Suprapubic skin (tissue), 4 donors: ENCODE measurements around the gene INPP4B. TPM values are rescaled to one million over a fixed set of nuclear protein-coding genes. Genes with fewer than 3 reads are reported as not detected.

Experiments
- DNase-seq, 2 donors: peaks; one replicate each; pipeline ENCODE4 v3.0.0-alpha.2; 2019; ENCODE audit warnings: low spot score in 2 of 2
- H3K27ac ChIP-seq: fragments of 200-600 bp; sonication (generic); one replicate; pipeline ENCODE4 v1.5.1; 2019
- H3K27me3 ChIP-seq: fragments of 200-600 bp; sonication (generic); one replicate; pipeline ENCODE4 v1.5.1; 2019
- H3K36me3 ChIP-seq: fragments of 200-600 bp; sonication (generic); one replicate; pipeline ENCODE4 v1.5.1; 2019
- H3K4me1 ChIP-seq: fragments of 200-600 bp; sonication (generic); one replicate; pipeline ENCODE4 v1.5.1; 2019
- H3K4me3 ChIP-seq: fragments of 200-600 bp; sonication (generic); one replicate; pipeline ENCODE4 v1.5.1; 2019; ENCODE audit warnings: mild to moderate bottlenecking
- H3K9me3 ChIP-seq: fragments of 200-600 bp; sonication (generic); one replicate; pipeline ENCODE4 v1.5.1; 2019
- CTCF ChIP-seq, 2 donors: fragments of 200-600 bp in 1 of 2; fragments of 450-650 bp in 1 of 2; sonication (generic) in 1 of 2; IDR thresholded peaks; one replicate each; pipeline ENCODE4 v1.5.1; 2016 to 2019; ENCODE audit warnings: antibody characterized with exemption in 2 of 2, mild to moderate bottlenecking in 1 of 2, moderate library complexity in 1 of 2
- EP300 ChIP-seq: sonication (generic); formaldehyde crosslinking; IDR thresholded peaks from one replicate; pipeline ENCODE4 v1.6.1; 2017; ENCODE audit warnings: antibody characterized with exemption
- POLR2A ChIP-seq, 2 donors: fragments of 450-650 bp; IDR thresholded peaks; one replicate each; pipeline ENCODE4 v1.6.1; 2017; ENCODE audit warnings: antibody characterized with exemption in 2 of 2, mild to moderate bottlenecking in 2 of 2, moderate library complexity in 2 of 2
- POLR2AphosphoS5 ChIP-seq, 3 donors: sonication (generic); formaldehyde crosslinking; IDR thresholded peaks; one replicate each; pipeline ENCODE4 v1.6.1; 2017; ENCODE audit warnings: antibody characterized with exemption in 3 of 3
- whole genome bisulfite sequencing: methylation state at CpG from one replicate; pipeline ENCODE4 v1.1.5; 2018; 5-methylcytosine and 5-hydroxymethylcytosine counted together
- total RNA-seq, 4 donors: library from RNA; depleted of rRNA; stranded (reverse); fragments of >200 nt; gene quantifications; one replicate each; pipeline ENCODE4 v1.1.0, GENCODE V29; 2016

INPP4B gene
- total RNA-seq, 4 donors from 2014 or later = 12.4 to 27.4 (median 17.4) TPM

GRCh38 chr4:142881331-142881730 lies 35.2 kb upstream of the INPP4B start:
- TF ChIP-seq POLR2AphosphoS5 (IDR thresholded peaks at IDR 0.05) (no peak), CTCF (IDR thresholded peaks at IDR 0.05) (no peak), POLR2A (IDR thresholded peaks at IDR 0.05) (no peak), EP300 (no peak)
- H3K4me3 ChIP-seq = no peak overlapping the region
- no peaks in the 10 kb centered on the region for H3K4me1 ChIP-seq
- DNase-seq = no peak
- H3K27ac ChIP-seq = no peak overlapping the region
- WGBS = 56% methylated on average over 2 of the region's 2 CpGs
- no peaks in the 10 kb centered on the region for H3K9me3 ChIP-seq
- H3K27me3 ChIP-seq = no peaks in the 10 kb centered on the region
- H3K36me3 ChIP-seq = no peaks in the 10 kb centered on the region

DNA sequence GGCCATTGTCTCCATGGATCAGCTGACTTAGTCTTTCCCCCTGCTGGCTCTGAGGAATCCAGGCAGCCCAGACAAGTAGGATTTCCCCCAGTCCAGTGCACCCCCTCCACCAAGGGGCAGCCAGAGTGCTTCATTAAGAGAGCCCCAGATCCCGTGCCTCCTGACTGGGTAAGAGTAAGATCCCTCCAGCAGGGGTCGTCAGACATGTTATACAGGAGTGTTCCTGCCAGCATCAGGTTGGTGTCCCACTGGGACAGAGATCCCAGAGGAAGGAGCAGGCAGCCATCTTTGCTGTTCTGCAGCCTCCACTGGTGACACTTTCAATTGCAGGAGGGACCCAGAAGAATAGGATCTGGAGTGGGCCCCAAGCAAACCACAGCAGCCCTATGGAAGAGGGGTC lies 29.0 kb upstream of the INPP4B start:
- no peaks in the 10 kb centered on the region for H3K9me3 ChIP-seq
- WGBS = 83% methylated on average over 2 of the region's 2 CpGs
- no peaks in the 10 kb centered on the region for H3K4me1 ChIP-seq
- TF ChIP-seq EP300 = no peak
- no peak for TF ChIP-seq CTCF (IDR thresholded peaks at IDR 0.05)
- TF ChIP-seq POLR2A (IDR thresholded peaks at IDR 0.05) = no peak
- TF ChIP-seq POLR2AphosphoS5 (IDR thresholded peaks at IDR 0.05) = no peak
- no peaks in the 10 kb centered on the region for H3K36me3 ChIP-seq
- H3K27ac ChIP-seq = no peak overlapping the region
- H3K27me3 ChIP-seq = no peaks in the 10 kb centered on the region
- DNase-seq = no peak
- no peak overlapping the region for H3K4me3 ChIP-seq

DNA sequence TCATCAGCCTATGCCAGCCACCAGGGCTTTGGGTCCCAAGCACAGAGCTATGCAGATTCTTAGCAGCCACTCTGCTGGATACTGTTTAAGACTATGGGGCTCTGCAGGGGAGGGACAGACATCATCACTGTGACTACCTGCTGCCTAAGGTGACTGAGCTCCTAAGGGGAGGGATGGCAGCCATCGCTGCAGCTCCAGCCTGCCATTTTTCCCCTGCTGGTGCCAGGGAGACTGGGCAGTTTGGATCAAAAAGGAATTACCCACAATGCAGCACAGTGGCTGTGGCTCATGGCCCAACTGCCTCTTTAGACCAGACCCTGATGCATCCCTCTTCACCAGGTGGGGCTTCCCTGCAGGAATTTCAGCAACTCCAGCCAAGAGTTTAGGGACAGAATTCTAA lies 28.6 kb upstream of the INPP4B start:
- H3K27me3 ChIP-seq = no peaks in the 10 kb centered on the region
- TF ChIP-seq EP300 (no peak), POLR2AphosphoS5 (IDR thresholded peaks at IDR 0.05) (no peak), POLR2A (IDR thresholded peaks at IDR 0.05) (no peak), CTCF (IDR thresholded peaks at IDR 0.05) (no peak)
- no CpG with 5 or more reads among the region's 1 CpG for WGBS
- H3K4me1 ChIP-seq = no peaks in the 10 kb centered on the region
- H3K27ac ChIP-seq = no peak overlapping the region
- no peak for DNase-seq
- no peak overlapping the region for H3K4me3 ChIP-seq
- H3K36me3 ChIP-seq = no peaks in the 10 kb centered on the region
- no peaks in the 10 kb centered on the region for H3K9me3 ChIP-seq

- 74% methylated on average over 5 of the region's 5 CpGs for WGBS
- H3K36me3 ChIP-seq = no peaks in the 10 kb centered on the region
- H3K27ac ChIP-seq = no peak overlapping the region
- H3K4me3 ChIP-seq = no peak overlapping the region
- H3K4me1 ChIP-seq = no peaks in the 10 kb centered on the region
- H3K9me3 ChIP-seq = no peaks in the 10 kb centered on the region
- TF ChIP-seq EP300 (no peak), POLR2AphosphoS5 (IDR thresholded peaks at IDR 0.05) (no peak), CTCF (IDR thresholded peaks at IDR 0.05) (no peak), POLR2A (IDR thresholded peaks at IDR 0.05) (no peak)
- no peak for DNase-seq
- H3K27me3 ChIP-seq = no peaks in the 10 kb centered on the region
Measured at GRCh38 chr4:142866685-142867084, 20.6 kb upstream of the INPP4B start.

GRCh38 chr4:142861351-142861750 lies 15.2 kb upstream of the INPP4B start:
- WGBS = 90% methylated on average over 1 of the region's 1 CpG
- Histone ChIP-seq H3K9me3 (no peaks in the 10 kb centered on the region), H3K4me3 (no peak overlapping the region), H3K4me1 (no peaks in the 10 kb centered on the region), H3K27me3 (no peaks in the 10 kb centered on the region), H3K27ac (no peak overlapping the region), H3K36me3 (no peaks in the 10 kb centered on the region)
- TF ChIP-seq POLR2A (IDR thresholded peaks at IDR 0.05) (no peak), CTCF (IDR thresholded peaks at IDR 0.05) (no peak), POLR2AphosphoS5 (IDR thresholded peaks at IDR 0.05) (no peak), EP300 (no peak)
- no peak for DNase-seq
